Mesenchymal stem cell (in vitro differentiated cells and primary cell): ENCODE data around the gene UBB.
"Not testable (repeated sequence)": the region's sequence is repeated elsewhere in the genome, so short reads cannot be mapped to it uniquely, and the experiment has no call there.

Experiments used
- DNase-seq: peaks from one replicate; pipeline ENCODE4 v3.0.0-alpha.2; 2013
- H2AFZ ChIP-seq: one replicate; pipeline ENCODE4 v1.6.1; 2013; ENCODE audit warnings: low read depth, mild to moderate bottlenecking, control low read depth, inconsistent platforms, low read length, moderate library complexity
- H2AK5ac ChIP-seq: 2 replicates; pipeline ENCODE4 v1.6.1; 2013; ENCODE audit warnings: low read length, moderate library complexity, mild to moderate bottlenecking, inconsistent platforms; ENCODE audit not compliant: severe bottlenecking
- H2BK120ac ChIP-seq: one replicate; pipeline ENCODE4 v1.6.1; 2013; ENCODE audit warnings: low read depth, mild to moderate bottlenecking, inconsistent platforms, low read length, moderate library complexity
- H2BK12ac ChIP-seq, 2 experiments: one replicate each; pipeline ENCODE4 v1.6.1; 2013; ENCODE audit warnings: inconsistent platforms in 2 of 2, low read length in 2 of 2, mild to moderate bottlenecking in 2 of 2, moderate library complexity in 2 of 2, control low read depth in 1 of 2
- H2BK15ac ChIP-seq: one replicate; pipeline ENCODE4 v1.6.1; 2013; ENCODE audit warnings: mild to moderate bottlenecking, low read depth, inconsistent platforms; ENCODE audit not compliant: poor library complexity, severe bottlenecking
- H2BK5ac ChIP-seq: 2 replicates; pipeline ENCODE4 v1.6.1; 2013; ENCODE audit warnings: low read depth, mild to moderate bottlenecking, low read length, control low read depth, inconsistent platforms; ENCODE audit not compliant: poor library complexity, severe bottlenecking
- H3K14ac ChIP-seq, 2 experiments: one replicate each; pipeline ENCODE4 v1.6.1; 2013; ENCODE audit warnings: inconsistent platforms in 2 of 2, low read length in 2 of 2, control low read depth in 1 of 2, mild to moderate bottlenecking in 1 of 2, moderate library complexity in 1 of 2
- H3K18ac ChIP-seq, 2 experiments: one replicate each; pipeline ENCODE4 v1.6.1; 2013; ENCODE audit warnings: inconsistent platforms in 2 of 2, low read length in 2 of 2, control low read depth in 1 of 2, low read depth in 1 of 2, mild to moderate bottlenecking in 1 of 2
- H3K23ac ChIP-seq, 2 experiments: one replicate each; pipeline ENCODE4 v1.6.1; 2013; ENCODE audit warnings: inconsistent platforms in 2 of 2, low read length in 2 of 2, mild to moderate bottlenecking in 2 of 2, moderate library complexity in 2 of 2, control low read depth in 1 of 2
- H3K27ac ChIP-seq: 2 replicates; pipeline ENCODE4 v1.5.1; 2013; ENCODE audit warnings: mild to moderate bottlenecking, moderate library complexity, low read length, control low read depth, inconsistent platforms; ENCODE audit not compliant: poor library complexity, severe bottlenecking
- H3K27me3 ChIP-seq, 2 experiments: 2 replicates each; pipeline versions ENCODE4 v1.6.1 to v1.7.0; 2013; ENCODE audit warnings: low read length in 2 of 2, mild to moderate bottlenecking in 2 of 2, moderate library complexity in 2 of 2, control low read depth in 1 of 2, inconsistent platforms in 1 of 2; ENCODE audit not compliant: control insufficient read depth in 1 of 2, insufficient read depth in 1 of 2
- H3K36me3 ChIP-seq, 2 experiments: 2 replicates each; pipeline versions ENCODE4 v1.6.1 to v1.7.0; 2013; ENCODE audit warnings: low read length in 2 of 2, control low read depth in 1 of 2, inconsistent platforms in 1 of 2, low read depth in 1 of 2, mild to moderate bottlenecking in 1 of 2; ENCODE audit not compliant: insufficient read depth in 2 of 2, control insufficient read depth in 1 of 2
- H3K4ac ChIP-seq, 2 experiments: one replicate each; pipeline ENCODE4 v1.6.1; 2013; ENCODE audit warnings: inconsistent platforms in 2 of 2, low read length in 2 of 2, mild to moderate bottlenecking in 2 of 2, moderate library complexity in 2 of 2, control low read depth in 1 of 2, low read depth in 1 of 2
- H3K4me1 ChIP-seq: 2 replicates; pipeline ENCODE4 v1.6.1; 2013; ENCODE audit warnings: low read depth, low read length, control low read depth; ENCODE audit not compliant: control insufficient read depth, insufficient read depth
- H3K4me2 ChIP-seq: 2 replicates; pipeline ENCODE4 v1.6.1; 2013; ENCODE audit warnings: low read length, mild to moderate bottlenecking, inconsistent platforms; ENCODE audit not compliant: poor library complexity, severe bottlenecking
- H3K4me3 ChIP-seq, 2 experiments: 2 replicates each; pipeline versions ENCODE4 v1.5.1 to v1.7.0; 2013; ENCODE audit warnings: low read length in 2 of 2, mild to moderate bottlenecking in 2 of 2, control low read depth in 1 of 2, low read depth in 1 of 2; ENCODE audit not compliant: insufficient read depth in 1 of 2
- H3K79me1 ChIP-seq: replicated peaks from 2 replicates; pipeline ENCODE4 v1.6.1; 2013; ENCODE audit warnings: mild to moderate bottlenecking, control low read depth, low read length, inconsistent platforms; ENCODE audit not compliant: poor library complexity, severe bottlenecking
- H3K9ac ChIP-seq: 2 replicates; pipeline ENCODE4 v1.7.0; 2013; ENCODE audit warnings: mild to moderate bottlenecking, low read length, moderate library complexity
- H3K9me3 ChIP-seq: 2 replicates; pipeline ENCODE4 v1.7.0; 2013; ENCODE audit warnings: mild to moderate bottlenecking, low read length; ENCODE audit not compliant: control insufficient read depth
- H4K8ac ChIP-seq: one replicate; pipeline ENCODE4 v1.6.1; 2013; ENCODE audit warnings: inconsistent platforms, mild to moderate bottlenecking, low read length, moderate library complexity
- H4K91ac ChIP-seq: one replicate; pipeline ENCODE4 v1.6.1; 2013; ENCODE audit warnings: mild to moderate bottlenecking, low read length, inconsistent platforms
- WGBS: methylation state at CpG from one replicate; pipeline ENCODE4 v1.1.7; 2013; ENCODE audit warnings: mixed read lengths; 5-methylcytosine and 5-hydroxymethylcytosine counted together

UBB gene

DNA sequence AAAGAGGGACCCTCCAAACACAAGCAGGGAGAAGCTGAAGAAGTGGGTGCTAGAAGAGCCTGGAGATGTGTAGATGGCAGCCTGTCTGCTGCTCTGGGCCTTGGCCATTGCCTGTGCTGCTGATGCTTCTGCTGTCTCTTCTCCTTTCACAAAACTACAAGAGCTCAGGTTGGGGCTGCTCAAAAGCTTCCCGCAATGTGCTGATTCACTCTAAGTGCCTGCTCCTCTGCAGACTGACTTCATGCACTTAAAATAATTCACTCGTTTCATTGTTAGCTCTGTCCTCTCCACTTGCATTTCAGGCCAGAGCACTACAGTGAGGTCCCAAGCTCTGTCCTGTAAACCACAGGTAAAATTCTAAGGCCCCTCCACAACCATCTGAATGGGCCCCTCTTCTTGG, 15.8 kb downstream of the UBB start:
- not testable (repeated sequence) for H3K27me3 ChIP-seq, DNase-seq, H3K23ac ChIP-seq, H3K27ac ChIP-seq, H2BK5ac ChIP-seq, H3K36me3 ChIP-seq, H3K4me1 ChIP-seq, H2BK12ac ChIP-seq, H3K4ac ChIP-seq, H3K79me1 ChIP-seq, H3K4me2 ChIP-seq, H3K4me3 ChIP-seq, H3K14ac ChIP-seq, H4K91ac ChIP-seq, H2AFZ ChIP-seq, H2AK5ac ChIP-seq, H3K9me3 ChIP-seq, H2BK120ac ChIP-seq, H2BK15ac ChIP-seq, H4K8ac ChIP-seq
- WGBS: 58% methylated on average over 2 of the region's 2 CpGs
- Histone ChIP-seq H3K18ac (peak overlapping the region in 1 of 2 experiments; percentile 24), H3K9ac (peak overlapping the region; percentile 73)

GRCh38 chr17:16398270-16399267, 17.7 kb downstream of the UBB start:
- no peaks in the 10 kb centered on the region for H3K79me1 ChIP-seq
- H4K8ac ChIP-seq: peak overlapping the region; percentile 69
- no peak overlapping the region for H3K27ac ChIP-seq
- H3K23ac ChIP-seq: no peak overlapping the region
- no peak overlapping the region for H2BK12ac ChIP-seq
- H3K9me3 ChIP-seq: no peaks in the 10 kb centered on the region
- H2BK15ac ChIP-seq: no peak overlapping the region
- H2AK5ac ChIP-seq: no peak overlapping the region
- no peak overlapping the region for H3K4me2 ChIP-seq
- no peaks in the 10 kb centered on the region for H3K36me3 ChIP-seq
- no peaks in the 10 kb centered on the region for H3K27me3 ChIP-seq
- H2BK120ac ChIP-seq: no peak overlapping the region
- peak; percentile 56 for DNase-seq
- WGBS: 17% methylated on average over 7 of the region's 9 CpGs
- no peak overlapping the region for H3K14ac ChIP-seq
- H3K4ac ChIP-seq: no peak overlapping the region
- no peak overlapping the region for H2AFZ ChIP-seq
- no peak overlapping the region for H4K91ac ChIP-seq
- H3K9ac ChIP-seq: no peak overlapping the region
- peak overlapping the region in 1 of 2 experiments; percentile 52 for H3K18ac ChIP-seq
- H3K4me1 ChIP-seq: no peaks in the 10 kb centered on the region
- no peak overlapping the region for H2BK5ac ChIP-seq
- no peak overlapping the region for H3K4me3 ChIP-seq

DNA sequence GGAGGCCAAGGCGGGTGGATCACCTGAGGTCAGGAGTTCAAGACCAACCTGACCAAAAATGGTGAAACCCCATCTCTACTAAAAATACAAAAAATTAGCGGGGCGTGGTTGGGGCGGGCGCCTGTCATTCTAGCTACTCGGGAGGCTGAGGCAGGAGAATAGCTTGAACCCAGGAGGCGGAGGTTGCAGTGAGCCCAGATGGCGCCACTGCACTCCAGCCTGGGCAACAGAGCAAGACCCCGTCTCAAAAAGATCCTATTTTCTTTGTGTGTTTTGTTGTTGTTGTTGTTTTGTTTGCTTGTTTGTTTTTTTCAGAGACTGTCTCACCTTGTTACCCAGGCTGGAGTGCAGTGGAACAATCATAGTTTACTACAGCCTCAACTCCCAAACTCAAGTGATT, 23.0 kb downstream of the UBB start:
- not testable (repeated sequence) for H3K27ac ChIP-seq, H2BK5ac ChIP-seq, H3K9me3 ChIP-seq, H3K4ac ChIP-seq, H3K4me2 ChIP-seq, DNase-seq, H2AK5ac ChIP-seq, H2AFZ ChIP-seq, H3K23ac ChIP-seq, H2BK12ac ChIP-seq, H2BK15ac ChIP-seq, H3K36me3 ChIP-seq, H3K79me1 ChIP-seq, H3K14ac ChIP-seq, H3K27me3 ChIP-seq, H3K4me3 ChIP-seq, H4K91ac ChIP-seq, H3K9ac ChIP-seq
- 99% methylated on average over 7 of the region's 9 CpGs for WGBS
- peak overlapping the region; percentile 27 for H2BK120ac ChIP-seq
- peak overlapping the region in 1 of 2 experiments; percentile 57 for H3K18ac ChIP-seq
- H4K8ac ChIP-seq: peak overlapping the region; percentile 12
- peaks cover 18% of the 10 kb centered on the region for H3K4me1 ChIP-seq
